WTC11 (cell line): ENCODE data around the gene SBK3. TPM values are rescaled to one million over a fixed set of nuclear protein-coding genes. Genes with fewer than 3 reads are reported as not detected.

Experiments used
- ATAC-seq: fragments of 200-7000 bp; cut with Tn5 transposase; 2 replicates; pipeline ENCODE4 v1.10.0; 2021; ENCODE audit warnings: mild to moderate bottlenecking, moderate library complexity
- CTCF ChIA-PET: fragments of 300-600 bp; sonication (Branson Sonifier 250); formaldehyde crosslinking; loops from one replicate; lab custom pipeline; 2021; ENCODE audit warnings: antibody characterized with exemption; lab: Charles Lee
- POLR2A ChIA-PET: fragments of 350-600 bp; sonication (Branson Sonifier 250); formaldehyde crosslinking; loops from one replicate; lab custom pipeline; 2021; ENCODE audit warnings: antibody characterized with exemption; lab: Charles Lee
- DNase-seq: peaks from one replicate; pipeline ENCODE4 v3.0.0; 2021; ENCODE audit warnings: low spot score
- H3K27ac Mint-ChIP-seq: 2 replicates; pipeline ENCODE4 v1.8.0; 2021; ENCODE audit warnings: mixed read lengths
- H3K27me3 Mint-ChIP-seq: 2 replicates; pipeline ENCODE4 v1.8.0; 2021; ENCODE audit warnings: low read depth, mild to moderate bottlenecking, moderate library complexity, mixed read lengths
- H3K36me3 Mint-ChIP-seq: 2 replicates; pipeline ENCODE4 v1.8.0; 2021; ENCODE audit warnings: mixed read lengths
- H3K4me1 Mint-ChIP-seq: 2 replicates; pipeline ENCODE4 v1.8.0; 2022; ENCODE audit warnings: mixed read lengths
- H3K4me3 Mint-ChIP-seq: 2 replicates; pipeline ENCODE4 v1.8.0; 2021; ENCODE audit warnings: mild to moderate bottlenecking, moderate library complexity, mixed read lengths
- H3K9me3 Mint-ChIP-seq: 2 replicates; pipeline ENCODE4 v1.8.0; 2021; ENCODE audit warnings: mixed read lengths
- AFF4 ChIP-seq: sonication (generic); formaldehyde crosslinking; IDR thresholded peaks from 2 replicates; pipeline ENCODE4 v1.8.1; 2023; ENCODE audit warnings: mild to moderate bottlenecking, missing genetic modification reagents, borderline replicate concordance
- ATF2 ChIP-seq: sonication (generic); formaldehyde crosslinking; IDR thresholded peaks from 2 replicates; pipeline ENCODE4 v1.8.1; 2022; ENCODE audit warnings: low read depth, missing genetic modification reagents, borderline replicate concordance
- ZBTB43 ChIP-seq: sonication (generic); formaldehyde crosslinking; IDR thresholded peaks from 2 replicates; pipeline ENCODE4 v1.8.1; 2023; ENCODE audit warnings: mild to moderate bottlenecking, missing genetic modification reagents
- ZNF317 ChIP-seq: sonication (generic); formaldehyde crosslinking; IDR thresholded peaks from 2 replicates; pipeline ENCODE4 v1.8.1; 2023; ENCODE audit warnings: low read depth, mild to moderate bottlenecking, moderate library complexity, missing genetic modification reagents, borderline replicate concordance
- total RNA-seq: library from RNA; stranded (reverse); gene quantifications from 3 replicates; pipeline ENCODE4 v1.2.3, GENCODE V29; 2021
- TF ChIP-seq, protein P1 (sequence below): sonication (generic); formaldehyde crosslinking; IDR thresholded peaks from 2 replicates; pipeline ENCODE4 v1.8.0; 2023; ENCODE audit warnings: missing genetic modification reagents, mild to moderate bottlenecking, borderline replicate concordance

SBK3 gene
- total RNA-seq, 1 experiment from 2014 or later = 0.90 TPM

GRCh38 chr19:55528030-55528803, 17.1 kb downstream of the SBK3 start:
- H3K27ac Mint-ChIP-seq = no peak overlapping the region
- DNase-seq = no peak
- ChIA-PET CTCF (interaction anchor here (0.8 kb wide), 1 partner anchor 366 kb away, joined by 3 read pairs; no protein-coding TSS in a partner anchor), POLR2A (interaction anchor here (0.5 kb wide), 1 partner anchor 593 kb away, joined by 3 read pairs; the partner anchor contains the start of gene ZNF787)
- H3K4me3 Mint-ChIP-seq = no peak overlapping the region
- no peak for ATAC-seq
- no peaks in the 10 kb centered on the region; the same call in 1 of the 2 replicates for H3K4me1 Mint-ChIP-seq
- H3K27me3 Mint-ChIP-seq = peaks cover 2% of the 10 kb centered on the region; the same call in 1 of the 2 replicates
- TF ChIP-seq AFF4 (CRISPR knock-in tag) = no peak
- TF ChIP-seq ZNF317 (CRISPR knock-in tag) = no peak
- no peaks in the 10 kb centered on the region for H3K36me3 Mint-ChIP-seq
- H3K9me3 Mint-ChIP-seq = no peaks in the 10 kb centered on the region

- POLR2A ChIA-PET = interaction anchor here (0.5 kb wide), 1 partner anchor 594 kb away, joined by 3 read pairs; the partner anchor contains the start of gene ZNF787
- peaks cover 2% of the 10 kb centered on the region; the same call in 1 of the 2 replicates for H3K27me3 Mint-ChIP-seq
- H3K4me3 Mint-ChIP-seq = no peak overlapping the region
- no peaks in the 10 kb centered on the region for H3K9me3 Mint-ChIP-seq
- ATAC-seq (no peak), DNase-seq (no peak)
- no peaks in the 10 kb centered on the region for H3K36me3 Mint-ChIP-seq
- no peak overlapping the region for H3K27ac Mint-ChIP-seq
- TF ChIP-seq ATF2 (CRISPR knock-in tag) (no peak), ZBTB43 (peak; percentile 97)
- TF ChIP-seq, protein P1, sequence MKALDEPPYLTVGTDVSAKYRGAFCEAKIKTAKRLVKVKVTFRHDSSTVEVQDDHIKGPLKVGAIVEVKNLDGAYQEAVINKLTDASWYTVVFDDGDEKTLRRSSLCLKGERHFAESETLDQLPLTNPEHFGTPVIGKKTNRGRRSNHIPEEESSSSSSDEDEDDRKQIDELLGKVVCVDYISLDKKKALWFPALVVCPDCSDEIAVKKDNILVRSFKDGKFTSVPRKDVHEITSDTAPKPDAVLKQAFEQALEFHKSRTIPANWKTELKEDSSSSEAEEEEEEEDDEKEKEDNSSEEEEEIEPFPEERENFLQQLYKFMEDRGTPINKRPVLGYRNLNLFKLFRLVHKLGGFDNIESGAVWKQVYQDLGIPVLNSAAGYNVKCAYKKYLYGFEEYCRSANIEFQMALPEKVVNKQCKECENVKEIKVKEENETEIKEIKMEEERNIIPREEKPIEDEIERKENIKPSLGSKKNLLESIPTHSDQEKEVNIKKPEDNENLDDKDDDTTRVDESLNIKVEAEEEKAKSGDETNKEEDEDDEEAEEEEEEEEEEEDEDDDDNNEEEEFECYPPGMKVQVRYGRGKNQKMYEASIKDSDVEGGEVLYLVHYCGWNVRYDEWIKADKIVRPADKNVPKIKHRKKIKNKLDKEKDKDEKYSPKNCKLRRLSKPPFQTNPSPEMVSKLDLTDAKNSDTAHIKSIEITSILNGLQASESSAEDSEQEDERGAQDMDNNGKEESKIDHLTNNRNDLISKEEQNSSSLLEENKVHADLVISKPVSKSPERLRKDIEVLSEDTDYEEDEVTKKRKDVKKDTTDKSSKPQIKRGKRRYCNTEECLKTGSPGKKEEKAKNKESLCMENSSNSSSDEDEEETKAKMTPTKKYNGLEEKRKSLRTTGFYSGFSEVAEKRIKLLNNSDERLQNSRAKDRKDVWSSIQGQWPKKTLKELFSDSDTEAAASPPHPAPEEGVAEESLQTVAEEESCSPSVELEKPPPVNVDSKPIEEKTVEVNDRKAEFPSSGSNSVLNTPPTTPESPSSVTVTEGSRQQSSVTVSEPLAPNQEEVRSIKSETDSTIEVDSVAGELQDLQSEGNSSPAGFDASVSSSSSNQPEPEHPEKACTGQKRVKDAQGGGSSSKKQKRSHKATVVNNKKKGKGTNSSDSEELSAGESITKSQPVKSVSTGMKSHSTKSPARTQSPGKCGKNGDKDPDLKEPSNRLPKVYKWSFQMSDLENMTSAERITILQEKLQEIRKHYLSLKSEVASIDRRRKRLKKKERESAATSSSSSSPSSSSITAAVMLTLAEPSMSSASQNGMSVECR (CRISPR knock-in tag) = no peak
- H3K4me1 Mint-ChIP-seq = no peaks in the 10 kb centered on the region; the same call in 1 of the 2 replicates
- CTCF ChIA-PET = interaction anchor here (0.8 kb wide), 1 partner anchor 365 kb away, joined by 3 read pairs; no protein-coding TSS in a partner anchor
These were observed 17.9 kb downstream of the SBK3 start for GRCh38 chr19:55527197-55528029.
